A549 (cell line): ENCODE data around the gene FAM20A.

Experiments used
- BCL3 ChIP-seq: fragments of >200 bp; sonication (Bioruptor Twin); formaldehyde crosslinking; IDR thresholded peaks from 3 replicates; pipeline ENCODE4 v1.6.1; 2016
- CTCF ChIP-seq: fragments of >200 bp; sonication (Bioruptor Twin); formaldehyde crosslinking; IDR thresholded peaks from 3 replicates; pipeline ENCODE4 v1.5.1; 2016
- EP300 ChIP-seq, 2 experiments: fragments of >200 bp; sonication (Bioruptor Twin); formaldehyde crosslinking; IDR thresholded peaks; 2 replicates in 1 of 2; 3 replicates in 1 of 2; pipeline ENCODE4 v1.6.1; 2016 to 2017
- HOXB13 ChIP-seq: fragments of 250-450 bp; sonication (Bioruptor Pico); IDR thresholded peaks from 2 replicates; pipeline ENCODE4 v1.5.0; 2020; ENCODE audit warnings: low read depth, mild to moderate bottlenecking, moderate library complexity
- MAFK ChIP-seq: fragments of 450-650 bp; IDR thresholded peaks from 2 replicates; pipeline ENCODE4 v1.6.1; 2014; ENCODE audit not compliant: partially characterized antibody
- NR3C1 ChIP-seq: fragments of >200 bp; sonication (Bioruptor Twin); formaldehyde crosslinking; IDR thresholded peaks from 3 replicates; pipeline ENCODE4 v1.6.1; 2017
- POLR2A ChIP-seq: IDR thresholded peaks from 2 replicates; pipeline ENCODE4 v1.6.1; 2012; ENCODE audit warnings: mild to moderate bottlenecking, low read length
- RAD21 ChIP-seq, 2 experiments: fragments of >200 bp in 1 of 2; sonication (Bioruptor Twin) in 1 of 2; formaldehyde crosslinking in 1 of 2; IDR thresholded peaks in 1 of 2; conservative IDR thresholded peaks in 1 of 2; 2 replicates in 1 of 2; 3 replicates in 1 of 2; pipeline ENCODE4 v1.6.1; 2012 to 2018; ENCODE audit warnings: inconsistent platforms in 1 of 2
- REST ChIP-seq: fragments of 200-600 bp; sonication (generic); IDR thresholded peaks from 2 replicates; pipeline ENCODE4 v1.6.1; 2016; ENCODE audit warnings: antibody characterized with exemption, mild to moderate bottlenecking, moderate library complexity
- USF2 ChIP-seq: fragments of 450-650 bp; IDR thresholded peaks from 2 replicates; pipeline ENCODE4 v1.6.1; 2014; ENCODE audit warnings: antibody characterized with exemption

GRCh38 chr17:68591583-68591982 lies 9.6 kb downstream of the FAM20A start:
- TF ChIP-seq NR3C1 (no peak), POLR2A (no peak), REST (no peak), BCL3 (no peak), CTCF (no peak), USF2 (no peak), EP300 (IDR thresholded peaks at IDR 0.05) (no peak), MAFK (no peak), HOXB13 (CRISPR knock-in tag) (no peak), RAD21 (conservative IDR thresholded peaks at IDR 0.05 in 1 of 2, IDR thresholded peaks at IDR 0.05 in 1 of 2) (no peak)
